Progenitor cell of endocrine pancreas (in vitro differentiated cells): Measurements from ENCODE around the gene DUS2. TPM values are rescaled to one million over a fixed set of nuclear protein-coding genes. Genes with fewer than 3 reads are reported as not detected.

ENCODE experiments used
- DNase-seq: peaks from one replicate; pipeline ENCODE4 v3.0.0; 2021; ENCODE audit warnings: low spot score; ENCODE audit not compliant: unreplicated experiment
- H3K27ac Mint-ChIP-seq: 2 replicates; pipeline ENCODE4 v1.8.0; 2021; ENCODE audit warnings: mild to moderate bottlenecking, moderate library complexity, mixed read lengths
- H3K27me3 Mint-ChIP-seq: 2 replicates; pipeline ENCODE4 v1.8.0; 2021; ENCODE audit warnings: mixed read lengths
- H3K36me3 Mint-ChIP-seq: 2 replicates; pipeline ENCODE4 v1.8.0; 2022; ENCODE audit warnings: mixed read lengths; ENCODE audit not compliant: insufficient read depth
- H3K4me1 Mint-ChIP-seq: 2 replicates; pipeline ENCODE4 v1.8.0; 2021; ENCODE audit warnings: low read depth, mixed read lengths
- H3K4me3 Mint-ChIP-seq: 2 replicates; pipeline ENCODE4 v1.8.0; 2021; ENCODE audit warnings: low read depth, mild to moderate bottlenecking, moderate library complexity, mixed read lengths
- H3K9me3 Mint-ChIP-seq: 2 replicates; pipeline ENCODE4 v1.8.0; 2021; ENCODE audit warnings: low read depth, mixed read lengths
- CTCF ChIP-seq: fragments of 200-600 bp; sonication (generic); IDR thresholded peaks from one replicate; pipeline ENCODE4 v1.5.0; 2021; ENCODE audit warnings: antibody characterized with exemption, mild to moderate bottlenecking; ENCODE audit not compliant: unreplicated experiment
- total RNA-seq: library from RNA; stranded (reverse); gene quantifications from 2 replicates; pipeline ENCODE4 v1.2.1, GENCODE V29; 2021

The DUS2 gene
- total RNA-seq, 1 donor from 2014 or later: 18.8 TPM

- Mint-ChIP-seq H3K4me3 (no peak overlapping the region), H3K27ac (peak overlapping the region; percentile 10), H3K4me1 (peaks cover 20% of the 10 kb centered on the region), H3K9me3 (no peaks in the 10 kb centered on the region), H3K27me3 (no peaks in the 10 kb centered on the region), H3K36me3 (peaks cover 6% of the 10 kb centered on the region)
- DNase-seq: no peak
- TF ChIP-seq CTCF: no peak
Measured at GRCh38 chr16:68081861-68082628, 59.0 kb downstream of the DUS2 start.

- H3K27ac Mint-ChIP-seq: no peak overlapping the region
- H3K27me3 Mint-ChIP-seq: no peaks in the 10 kb centered on the region
- H3K4me3 Mint-ChIP-seq: no peak overlapping the region
- H3K9me3 Mint-ChIP-seq: no peaks in the 10 kb centered on the region
- H3K36me3 Mint-ChIP-seq: peaks cover 6% of the 10 kb centered on the region
- no peak for TF ChIP-seq CTCF
- H3K4me1 Mint-ChIP-seq: peaks cover 21% of the 10 kb centered on the region
- DNase-seq: no peak
Measured at GRCh38 chr16:68082629-68083238, 59.6 kb downstream of the DUS2 start.

GRCh38 chr16:68083239-68083781 lies 60.2 kb downstream of the DUS2 start:
- Mint-ChIP-seq H3K4me1 (peaks cover 21% of the 10 kb centered on the region), H3K36me3 (peaks cover under 1% of the 10 kb centered on the region), H3K4me3 (no peak overlapping the region), H3K9me3 (no peaks in the 10 kb centered on the region), H3K27me3 (no peaks in the 10 kb centered on the region), H3K27ac (no peak overlapping the region)
- TF ChIP-seq CTCF: no peak
- DNase-seq: no peak

- no peaks in the 10 kb centered on the region for H3K9me3 Mint-ChIP-seq
- H3K4me3 Mint-ChIP-seq: peak overlapping the region; percentile 93
- no peak for DNase-seq
- peak overlapping the region; percentile 96 for H3K27ac Mint-ChIP-seq
- peaks cover 23% of the 10 kb centered on the region for H3K4me1 Mint-ChIP-seq
- H3K36me3 Mint-ChIP-seq: no peaks in the 10 kb centered on the region
- TF ChIP-seq CTCF: no peak
- H3K27me3 Mint-ChIP-seq: no peaks in the 10 kb centered on the region
Measured at GRCh38 chr16:68083861-68084503, 60.9 kb downstream of the DUS2 start.

GRCh38 chr16:68084504-68085258 lies 61.6 kb downstream of the DUS2 start:
- Mint-ChIP-seq H3K27me3 (no peaks in the 10 kb centered on the region), H3K4me3 (peak overlapping the region; percentile 93), H3K4me1 (peaks cover 23% of the 10 kb centered on the region), H3K36me3 (no peaks in the 10 kb centered on the region), H3K27ac (peak overlapping the region; percentile 96), H3K9me3 (no peaks in the 10 kb centered on the region)
- DNase-seq: peak; percentile 73
- TF ChIP-seq CTCF: peak; percentile 8
